LoVo (cell line): Measurements from ENCODE around the gene SIAH1.
"Not testable (repeated sequence)": the region's sequence is repeated elsewhere in the genome, so short reads cannot be mapped to it uniquely, and the experiment has no call there.

Experiments
- DNase-seq: peaks from one replicate; pipeline ENCODE4 v3.0.0-alpha.2; 2016; ENCODE audit warnings: low spot score

Gene SIAH1

DNA sequence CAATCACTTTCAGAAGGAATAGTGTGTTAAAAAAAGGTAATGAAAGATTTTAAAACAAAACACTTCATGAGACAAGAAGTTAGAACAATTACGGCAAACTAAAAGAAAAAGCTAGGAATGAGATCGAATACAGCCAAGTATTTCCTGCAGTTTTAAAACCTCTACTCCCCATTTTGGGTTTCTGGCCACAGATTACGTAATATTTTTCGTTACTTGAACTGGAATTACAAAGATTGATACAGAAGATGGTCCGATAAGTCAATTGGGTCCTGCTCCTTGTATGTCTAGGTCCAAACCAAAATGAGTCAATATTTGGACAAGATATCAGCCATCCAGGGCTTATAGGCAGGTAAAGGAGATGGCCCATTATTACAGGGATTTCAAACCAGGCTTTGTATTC is 52.2 kb downstream of the SIAH1 start:
- DNase-seq, result no peak

DNA sequence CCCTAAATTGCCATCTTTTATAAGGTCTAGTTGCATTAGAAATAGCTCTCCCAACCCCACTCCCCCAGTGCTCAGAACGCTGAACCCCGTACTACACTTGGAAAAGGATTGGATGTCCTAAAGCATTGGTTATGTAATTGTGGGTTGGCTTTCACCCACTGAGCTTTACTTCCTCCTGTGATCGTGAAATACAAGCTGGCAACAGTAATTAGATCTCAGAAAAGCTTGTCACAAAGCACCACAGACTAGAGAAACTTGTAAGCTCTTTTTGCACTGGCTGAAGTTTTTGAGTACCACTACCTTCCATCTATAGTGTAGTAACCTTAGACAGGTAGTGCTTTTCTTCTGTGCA is 54.4 kb downstream of the SIAH1 start:
- no peak for DNase-seq

DNA sequence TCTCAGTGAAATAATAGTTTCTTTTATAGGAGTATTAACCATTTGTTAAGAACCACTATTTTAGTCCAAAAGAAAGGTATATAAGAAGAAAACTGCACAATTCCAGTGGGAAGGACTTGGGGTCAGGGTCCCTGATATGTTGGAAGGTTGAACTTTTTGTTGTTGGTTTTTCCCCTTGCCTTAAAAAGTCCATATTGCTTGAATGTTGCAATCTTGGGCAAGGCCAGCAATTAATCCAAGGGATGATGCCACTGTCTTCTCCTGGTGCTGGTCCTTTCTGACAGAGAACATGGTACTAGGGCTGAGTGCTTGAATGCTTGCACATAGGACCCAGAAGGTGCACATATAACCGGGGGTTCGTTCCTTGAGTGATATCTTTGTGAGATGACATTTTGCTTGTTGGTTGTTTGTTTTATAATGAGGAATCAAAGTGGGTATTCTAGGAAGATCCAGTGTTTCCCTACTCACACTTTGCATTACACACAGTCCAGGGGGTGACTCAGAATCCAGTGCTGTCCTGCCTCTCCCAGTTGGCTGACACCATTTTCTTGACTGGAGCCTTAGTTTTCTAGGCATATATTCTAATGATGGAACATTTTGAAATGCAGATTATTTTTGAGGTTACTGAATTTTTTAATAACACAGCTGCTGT is 54.9 kb downstream of the SIAH1 start:
- no peak for DNase-seq

DNA sequence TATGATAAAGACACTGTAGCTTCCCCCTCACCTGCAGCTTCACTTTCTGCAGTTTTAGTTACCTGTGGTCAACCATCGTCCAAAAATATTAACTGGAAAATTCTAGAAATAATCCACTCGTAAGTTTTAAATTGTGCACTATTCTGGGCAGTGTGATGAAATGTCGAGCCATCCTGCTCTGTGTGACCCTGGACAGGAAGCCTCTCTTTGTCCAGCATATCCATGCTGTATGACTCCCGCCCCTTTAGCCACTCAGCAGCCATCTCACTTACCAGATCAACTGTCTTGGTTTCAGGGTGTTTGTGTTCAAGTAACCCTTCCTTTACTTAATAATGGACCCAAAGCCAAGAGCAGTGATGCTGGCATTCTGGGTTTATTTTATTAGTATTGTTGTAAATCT is 56.1 kb downstream of the SIAH1 start:
- no peak for DNase-seq

DNA sequence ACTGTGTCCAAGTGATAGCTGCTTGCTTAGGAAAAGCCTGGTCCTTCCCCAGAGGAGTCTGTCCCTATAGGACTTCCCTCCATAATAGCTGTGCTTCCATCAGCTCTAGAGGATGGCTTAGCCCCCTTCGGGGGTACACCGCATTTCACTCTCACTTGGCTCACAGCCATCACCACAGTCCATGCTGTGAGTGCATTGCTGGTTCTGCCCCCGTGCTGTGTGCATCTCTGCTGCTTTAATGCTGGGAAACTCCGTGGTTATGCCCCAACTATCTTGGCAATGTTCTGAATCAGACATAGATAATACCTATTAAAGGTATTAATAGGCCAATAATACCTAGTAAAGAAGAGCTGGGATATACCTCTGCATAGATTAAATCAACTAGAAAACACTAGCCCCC is 58.3 kb downstream of the SIAH1 start:
- DNase-seq, result no peak

DNA sequence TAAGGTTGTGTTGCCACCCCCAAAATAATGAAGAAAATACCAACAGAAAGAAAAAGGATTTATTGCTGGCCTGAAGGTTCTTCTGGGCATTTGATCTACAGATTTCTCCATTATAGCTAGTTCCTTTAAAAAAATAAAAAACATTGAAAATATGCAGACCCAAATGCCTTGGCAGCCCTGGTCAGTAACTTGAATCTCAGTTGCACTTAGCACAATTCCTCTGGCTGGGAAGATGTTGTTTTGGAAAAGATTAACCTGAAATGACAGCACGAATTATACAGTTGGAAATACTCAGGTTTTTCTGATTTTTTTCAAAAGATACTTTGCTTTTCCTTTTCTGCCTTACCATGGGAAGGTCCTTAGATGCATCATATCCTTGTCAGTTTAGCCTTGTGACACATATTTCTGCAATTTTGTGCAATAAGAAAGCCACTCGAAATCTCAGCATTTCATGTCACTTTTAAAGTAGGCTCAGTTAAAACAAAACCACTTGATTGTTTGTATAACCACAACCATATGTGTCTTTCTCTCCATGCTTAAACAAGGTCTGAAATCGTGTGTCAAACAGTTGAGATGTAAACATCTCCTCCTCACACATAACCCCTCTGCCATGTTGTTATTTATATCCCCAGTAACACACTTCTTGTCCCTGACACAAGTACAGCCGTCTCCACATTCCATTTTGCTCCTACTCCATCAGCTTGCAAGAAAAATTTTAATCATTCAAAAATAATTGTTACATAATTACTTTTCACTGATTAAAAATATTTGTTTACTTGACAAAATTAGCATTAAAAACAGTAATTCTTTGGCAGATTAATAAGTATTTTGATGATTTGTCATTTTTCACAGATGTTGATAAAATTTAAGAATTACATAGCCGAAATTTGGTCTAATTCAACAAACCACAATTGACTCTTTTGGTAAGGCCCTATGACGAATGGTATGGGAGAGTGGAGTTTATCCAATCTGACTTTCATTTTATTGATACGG is 61.1 kb downstream of the SIAH1 start:
- DNase-seq, result no peak

DNA sequence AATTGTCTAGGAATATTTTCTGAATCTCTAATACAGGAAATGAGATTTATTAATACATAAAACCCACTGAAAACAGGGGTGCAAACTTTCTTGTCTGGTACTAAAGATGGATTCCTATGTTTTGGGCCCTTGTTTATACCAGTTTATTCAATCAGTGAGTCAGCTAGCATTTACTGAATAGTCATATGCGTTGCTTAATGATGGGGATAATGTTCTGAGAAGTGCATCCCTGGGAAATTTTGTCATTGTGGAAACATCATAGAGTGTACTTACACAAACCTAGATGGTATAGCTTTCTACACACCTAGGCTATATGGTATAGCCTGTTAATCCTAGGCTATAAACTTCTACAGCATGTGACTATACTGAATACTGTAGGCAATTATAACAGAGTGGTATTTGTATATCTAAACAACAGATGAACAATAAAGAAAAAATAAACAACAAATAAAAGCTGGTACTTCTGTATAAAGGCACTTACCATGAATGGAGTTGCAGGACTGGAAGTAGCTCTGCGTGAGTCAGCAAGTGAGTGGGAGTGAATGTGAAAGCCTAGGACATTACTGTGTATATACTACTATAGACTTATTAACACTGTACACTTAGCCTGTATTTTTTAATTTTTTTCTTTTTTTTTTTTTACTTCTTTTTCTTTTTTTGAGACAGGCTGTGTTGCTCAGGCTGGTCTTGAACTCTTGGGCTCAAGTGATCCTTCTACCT is 63.7 kb downstream of the SIAH1 start:
- DNase-seq, result no peak

DNA sequence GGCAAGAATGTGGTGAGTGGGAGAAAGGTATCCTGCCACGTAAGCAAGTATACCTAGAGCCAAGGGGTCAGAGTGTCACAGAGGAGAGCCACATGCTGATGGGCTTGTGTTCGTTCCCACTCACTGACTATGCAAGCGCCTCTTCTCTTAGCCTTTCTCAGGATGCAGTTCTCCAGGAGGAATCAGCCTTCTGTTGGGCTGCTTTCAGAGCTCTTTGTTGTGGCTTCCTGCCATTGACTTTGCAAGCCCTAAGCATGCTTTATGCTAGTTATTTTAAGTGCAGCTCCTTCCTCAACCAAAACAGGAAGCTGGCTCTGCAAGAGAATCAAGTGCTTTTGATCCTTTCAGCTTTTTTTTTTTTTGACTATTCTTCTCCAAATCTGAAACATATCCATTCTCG is 66.6 kb downstream of the SIAH1 start:
- no peak for DNase-seq

DNA sequence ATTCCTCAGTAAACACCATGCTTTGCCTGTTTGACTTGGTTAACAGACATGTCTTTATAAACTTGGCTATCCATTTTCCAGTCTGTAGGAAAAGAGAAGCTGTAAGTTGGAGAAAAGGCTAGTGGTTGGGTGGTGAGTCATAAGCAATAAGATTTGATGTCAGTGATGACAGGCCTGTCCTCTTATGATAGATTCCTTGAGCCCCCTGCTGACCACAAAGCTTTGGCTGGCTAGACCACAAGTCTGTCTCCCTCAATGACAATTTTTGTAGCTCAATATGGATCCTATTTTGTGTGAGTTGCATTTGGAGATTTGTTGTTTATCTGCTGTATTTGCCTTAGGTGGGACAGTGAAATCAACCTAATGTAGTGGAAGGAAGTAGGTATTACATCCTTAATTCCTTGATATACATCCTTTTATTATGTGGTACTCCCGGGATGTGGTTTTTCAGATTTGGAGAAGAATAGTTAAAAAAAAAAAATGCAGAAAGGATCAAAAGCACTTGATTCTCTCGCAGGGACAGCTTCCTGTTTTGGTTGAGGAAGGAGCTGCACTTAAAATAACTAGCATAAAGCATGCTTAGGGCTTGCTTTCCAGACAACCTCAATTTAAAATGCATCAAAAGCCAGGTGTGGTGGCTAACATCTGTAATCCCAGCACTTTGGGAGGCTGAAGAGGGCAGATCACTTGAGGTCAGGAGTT is 67.4 kb downstream of the SIAH1 start:
- DNase-seq, result no peak

DNA sequence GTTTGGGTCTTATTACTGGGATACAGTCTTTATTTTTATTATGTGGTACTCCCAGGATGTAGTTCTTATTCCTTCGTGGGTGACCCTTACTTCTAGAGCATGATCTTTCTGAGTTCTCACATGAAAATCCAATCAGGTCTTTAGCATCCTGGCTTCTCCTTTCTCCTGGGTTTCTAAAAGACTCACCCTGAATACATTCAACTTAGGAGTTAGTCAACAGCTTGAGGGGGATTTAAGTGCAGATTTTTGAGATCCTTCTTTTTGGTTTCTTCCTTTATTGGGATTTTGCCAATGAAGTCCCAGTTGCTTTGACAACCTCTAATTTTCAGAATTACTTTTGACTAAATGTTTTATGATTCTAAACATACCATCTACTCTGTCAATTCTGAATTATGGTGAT is 68.2 kb downstream of the SIAH1 start:
- DNase-seq, result no peak

DNA sequence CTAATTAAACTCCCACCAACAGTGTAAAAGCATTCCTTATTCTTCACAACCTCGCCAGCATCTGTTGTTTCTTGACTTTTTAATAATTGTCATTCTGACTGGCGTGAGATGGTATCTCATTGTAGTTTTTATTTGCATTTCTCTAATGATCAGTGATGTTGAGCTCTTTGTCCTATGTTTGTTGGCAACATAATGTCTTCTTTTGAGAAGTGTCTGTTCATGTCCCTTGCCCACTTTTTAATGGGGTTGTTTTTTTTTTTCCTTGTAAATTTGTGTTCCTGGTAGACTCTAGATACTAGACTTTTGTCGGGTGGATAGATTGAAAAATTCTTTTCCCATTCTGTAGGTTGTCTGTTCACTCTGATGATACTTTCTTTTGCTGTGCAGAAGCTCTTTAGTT is 71.3 kb downstream of the SIAH1 start:
- DNase-seq, result not testable (repeated sequence)

DNA sequence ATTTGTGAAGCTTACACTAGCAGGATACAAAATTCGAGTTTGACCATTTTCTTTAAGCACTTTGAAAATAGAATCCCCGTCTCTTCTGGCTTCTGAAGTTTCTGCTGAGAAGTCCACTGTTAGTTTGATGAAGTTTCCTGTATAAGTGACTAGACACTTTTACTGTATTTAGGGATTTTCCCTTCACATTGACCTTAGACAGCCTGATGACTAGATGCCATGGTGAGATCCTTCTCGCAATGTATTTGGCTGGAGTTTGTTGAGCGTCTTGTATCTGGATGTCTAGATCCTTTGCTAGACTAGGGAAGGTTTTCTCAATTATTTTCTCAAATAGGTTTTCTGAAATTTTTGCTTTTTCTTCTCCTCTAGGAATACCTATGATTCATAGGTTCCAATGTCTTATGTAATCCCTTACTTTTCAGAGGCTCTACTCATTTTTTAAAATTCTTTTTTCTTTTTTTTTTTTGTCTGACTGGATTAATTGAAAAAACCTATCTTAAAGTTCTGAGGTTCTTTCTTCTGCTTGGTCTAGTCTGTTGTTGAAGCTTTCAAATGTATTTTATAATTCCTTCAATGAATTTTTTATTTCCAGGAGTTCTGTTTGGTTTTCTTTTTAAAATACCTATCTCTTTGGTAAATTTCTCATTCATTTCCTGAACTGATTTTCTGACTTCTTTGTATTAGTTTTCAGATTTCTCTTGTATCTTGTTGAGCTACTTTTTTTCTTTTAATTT is 74.1 kb downstream of the SIAH1 start:
- no peak for DNase-seq
